ENCODE results near the gene WHRN.

DNA sequence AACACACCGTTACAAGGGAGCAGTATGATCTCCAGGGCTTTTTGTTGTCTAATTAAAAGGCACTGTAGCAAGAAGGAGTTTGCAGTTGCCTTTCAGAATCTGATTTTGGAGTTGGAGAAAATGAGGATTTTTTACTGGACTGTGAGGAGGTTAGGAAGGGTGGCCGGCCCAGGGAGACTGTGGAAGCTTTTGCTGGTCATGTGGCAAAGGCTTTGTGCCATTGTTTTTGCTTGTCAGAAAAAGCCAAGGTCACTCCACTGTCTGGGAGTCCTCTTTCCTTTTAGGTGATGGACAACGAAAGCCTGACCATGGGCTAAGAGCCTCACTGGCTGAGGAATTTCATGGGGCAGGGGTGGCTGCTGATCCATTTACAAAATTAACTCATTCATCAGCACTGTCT is 10.3 kb upstream of the WHRN start:
- no peak for TF ChIP-seq POLR2A (IDR thresholded peaks at IDR 0.05; ENCODE audit: low read depth, low read length)
- no peak for TF ChIP-seq POLR2AphosphoS5 (IDR thresholded peaks at IDR 0.05; ENCODE audit: low read depth, low read length)

Measured in GM12892 (cell line).